OCI-M1 (cell line): ENCODE results near the gene EFCAB11.

Source experiments
- DNase-seq: peaks from one replicate; lab custom pipeline; 2025; lab: John Stamatoyannopoulos, UW

The EFCAB11 gene

DNA sequence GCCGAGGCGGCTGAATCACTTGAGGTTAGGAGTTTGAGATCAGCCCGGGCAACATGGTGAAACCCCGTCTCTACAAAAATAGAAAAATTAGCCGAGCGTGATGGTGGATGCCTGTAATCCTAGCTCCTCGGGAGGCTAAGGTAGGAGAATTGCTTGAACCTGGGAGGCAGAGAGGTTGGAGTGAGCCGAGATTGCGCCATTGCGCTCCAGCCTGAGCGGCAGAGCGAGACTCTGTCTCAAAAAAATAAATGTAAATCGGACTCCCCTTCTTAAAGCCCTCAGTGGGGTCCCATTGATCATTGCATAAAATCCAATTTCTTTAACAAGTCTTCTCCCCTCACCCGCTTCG, 2.1 kb upstream of the EFCAB11 start:
- no peak for DNase-seq

DNA sequence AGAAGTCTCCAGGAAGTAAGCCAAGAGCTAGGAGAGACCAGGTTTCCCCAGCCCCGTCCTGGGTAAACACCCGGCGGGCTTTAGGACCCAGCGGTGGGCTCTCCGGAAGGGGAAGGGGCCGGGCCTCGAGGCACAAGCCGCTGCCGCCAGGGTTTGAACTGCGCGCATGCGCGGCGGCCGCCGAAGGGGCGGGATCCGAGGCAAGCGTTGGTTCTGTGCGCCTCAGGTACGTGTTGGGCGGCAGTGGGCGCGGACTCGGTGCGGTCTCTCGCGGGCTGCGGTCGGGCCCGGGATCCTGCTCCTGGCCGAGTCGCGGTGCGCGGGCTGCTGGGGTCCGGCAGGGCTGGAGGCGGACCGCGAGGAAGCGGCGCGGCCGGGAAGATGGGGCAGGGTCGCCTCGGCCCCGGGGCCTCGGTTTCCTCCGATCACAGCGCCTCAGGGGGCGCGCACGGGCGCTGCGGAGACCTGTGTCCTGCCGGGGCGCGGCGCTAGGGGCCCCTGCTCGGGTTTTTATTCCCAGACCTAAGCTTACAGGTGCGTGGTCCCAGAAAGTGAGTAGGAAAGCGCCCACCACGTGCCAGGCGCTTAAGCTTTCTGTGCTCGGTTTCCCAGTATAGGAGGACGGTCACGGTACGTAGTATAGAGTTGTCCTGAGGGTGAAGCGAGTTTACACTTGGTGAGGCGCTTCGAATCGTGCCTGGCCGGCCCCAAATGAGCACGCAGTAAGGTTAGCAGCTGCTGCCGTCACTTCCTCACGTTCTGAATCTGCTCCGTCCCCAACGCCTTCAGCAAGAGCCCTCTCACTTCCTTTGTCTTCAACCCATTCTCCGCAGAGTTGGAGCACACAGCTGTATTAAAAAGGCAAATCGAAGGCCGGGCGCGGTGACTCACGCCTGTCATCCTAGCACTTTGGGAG, 1.5 kb upstream of the EFCAB11 start, which contains the start of gene TDP1:
Gene TDP1 (plus strand): TSS at position 183 of the 916 bp plus-strand sequence. CDS start 7,188 bp downstream, outside the sequence.
- peak; percentile 94 for DNase-seq

DNA sequence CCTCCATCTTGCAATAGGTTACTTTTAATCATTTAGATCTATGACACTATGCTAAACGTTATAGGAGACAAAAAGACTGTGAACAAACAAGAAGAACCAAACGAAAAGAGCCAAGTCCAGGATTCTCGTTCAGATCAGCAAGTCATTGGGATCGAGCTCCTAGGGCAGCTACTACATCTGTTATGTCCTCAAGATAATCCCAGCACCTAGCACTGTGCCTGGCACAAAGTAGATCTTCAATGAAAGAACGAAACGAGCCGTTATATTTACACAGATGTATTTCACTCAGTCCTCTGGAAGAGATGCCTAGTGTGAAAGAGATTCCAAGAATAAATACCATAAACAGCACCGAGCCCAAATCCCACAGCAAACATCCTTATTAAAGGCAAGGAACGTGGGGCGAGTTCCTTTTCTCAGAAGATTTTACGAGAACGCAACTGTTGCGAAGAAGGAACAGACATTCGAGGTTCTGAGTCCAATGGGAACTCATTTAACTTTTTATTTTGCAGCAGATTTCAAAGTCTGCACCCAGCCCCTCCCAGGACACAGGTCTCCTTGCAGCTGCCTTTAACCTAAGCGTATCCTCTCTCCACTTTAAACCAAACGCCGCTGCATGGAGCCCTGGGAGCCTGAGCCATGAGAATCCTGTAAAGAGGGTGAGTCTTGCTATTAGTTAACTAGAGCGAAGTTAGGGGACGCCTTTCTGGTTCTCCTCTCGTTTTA, 653 bp upstream of the EFCAB11 start:
- no peak for DNase-seq

DNA sequence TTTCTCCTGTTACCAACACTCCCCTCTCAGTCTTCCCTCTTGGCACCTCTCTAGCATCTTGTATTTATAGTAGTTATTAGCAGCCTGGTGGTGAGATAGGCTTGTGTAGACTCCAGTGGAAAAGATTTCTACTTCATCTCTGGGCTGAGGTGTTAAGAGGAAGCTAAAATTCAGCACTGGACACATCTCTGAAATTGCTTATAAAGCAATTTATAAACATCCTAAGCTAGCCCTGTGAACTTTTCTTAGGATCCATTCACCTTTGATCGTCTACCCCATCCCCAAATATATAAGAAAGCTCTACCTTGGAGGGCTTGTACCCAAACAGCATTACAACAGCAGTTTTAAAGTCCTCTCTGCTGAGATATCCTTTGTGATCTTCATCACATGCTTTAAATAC, 928 bp downstream of the EFCAB11 start:
- peak; percentile 1 for DNase-seq

DNA sequence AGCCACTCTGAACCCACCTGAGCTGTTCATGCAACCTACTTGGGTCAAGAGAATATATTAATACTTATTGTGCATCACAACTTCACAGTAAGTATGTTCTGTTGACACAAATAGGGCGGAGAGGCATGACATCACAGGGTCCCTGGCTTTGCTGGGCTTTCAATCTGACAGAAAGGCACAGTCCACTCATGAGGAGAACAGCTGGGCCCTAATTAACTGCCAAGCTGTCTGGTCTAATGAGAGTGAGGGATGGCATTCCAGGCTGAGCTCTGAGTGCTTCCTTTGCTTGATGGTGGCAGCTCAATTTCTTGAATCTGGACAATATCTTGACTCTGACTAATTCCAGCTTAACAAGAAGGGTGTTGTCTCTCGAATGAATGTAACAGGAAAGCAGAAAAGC, 2.0 kb downstream of the EFCAB11 start:
- DNase-seq, result no peak

DNA sequence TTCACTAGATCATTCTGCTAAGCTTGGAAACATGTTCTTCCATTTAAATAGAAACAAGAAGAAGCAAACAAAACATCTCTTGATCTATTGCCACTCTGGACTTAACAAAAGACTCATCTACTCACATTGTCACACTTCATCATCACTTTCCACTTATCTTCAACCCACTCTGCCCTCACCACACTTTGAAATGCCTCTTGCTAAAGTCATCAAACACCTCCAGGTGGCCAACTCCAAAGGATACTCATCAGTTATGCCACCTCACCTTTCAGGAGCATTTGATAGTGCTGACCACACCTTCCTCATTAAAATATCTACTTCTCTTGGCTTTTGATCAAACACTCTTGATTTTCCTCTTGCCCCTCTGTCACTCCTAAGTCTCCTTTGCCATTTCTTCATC, 7.2 kb downstream of the EFCAB11 start:
- DNase-seq, result no peak

DNA sequence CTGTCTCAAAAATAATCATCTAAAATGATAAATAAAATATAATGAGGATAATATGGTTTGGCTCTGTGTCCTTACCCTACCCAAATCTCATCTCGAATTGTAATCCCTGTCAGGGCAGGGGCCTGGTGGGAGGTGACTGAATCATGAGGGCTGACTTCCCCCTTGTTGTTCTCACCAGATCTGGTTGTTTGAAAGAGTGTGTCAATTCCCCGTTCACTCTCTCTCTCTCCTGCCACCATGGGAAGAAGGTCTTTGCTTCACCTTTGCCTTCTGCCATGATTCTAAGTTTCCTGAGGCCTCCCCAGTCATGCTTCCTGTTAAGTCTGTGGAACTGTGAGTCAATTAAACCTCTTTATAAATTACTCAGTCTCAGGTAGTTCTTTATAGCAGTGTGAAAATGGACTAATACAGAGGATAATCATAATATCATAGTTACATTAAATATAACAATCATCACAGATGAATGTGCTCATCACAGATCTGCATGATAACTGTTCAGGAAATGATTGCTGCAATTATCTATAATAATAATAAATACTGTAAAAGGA, 12.6 kb downstream of the EFCAB11 start:
- DNase-seq, result no peak

DNA sequence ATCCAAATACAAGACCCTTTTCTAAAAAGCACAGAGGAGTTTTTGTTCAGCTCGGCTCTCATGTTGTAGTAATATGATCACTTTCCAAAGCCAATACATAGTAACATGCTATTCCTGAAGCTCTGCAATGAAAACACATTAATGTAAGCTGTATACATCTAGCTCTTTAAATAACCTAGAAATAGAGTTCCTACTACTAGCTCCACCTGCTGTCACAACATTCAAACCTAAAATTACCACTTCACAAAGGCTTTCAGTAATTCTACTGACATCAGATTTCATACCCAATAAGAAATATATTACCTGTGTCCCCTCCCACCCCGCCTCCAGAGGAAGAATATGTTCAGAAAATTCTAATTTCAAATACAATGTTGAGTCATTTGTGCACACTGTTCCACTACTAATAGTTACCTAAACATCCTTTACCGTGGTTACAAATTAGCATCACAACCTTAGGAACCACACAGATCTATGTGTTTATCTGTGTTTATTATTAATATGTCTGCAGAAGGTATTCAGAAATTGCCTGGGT, 17.8 kb downstream of the EFCAB11 start:
- no peak for DNase-seq

DNA sequence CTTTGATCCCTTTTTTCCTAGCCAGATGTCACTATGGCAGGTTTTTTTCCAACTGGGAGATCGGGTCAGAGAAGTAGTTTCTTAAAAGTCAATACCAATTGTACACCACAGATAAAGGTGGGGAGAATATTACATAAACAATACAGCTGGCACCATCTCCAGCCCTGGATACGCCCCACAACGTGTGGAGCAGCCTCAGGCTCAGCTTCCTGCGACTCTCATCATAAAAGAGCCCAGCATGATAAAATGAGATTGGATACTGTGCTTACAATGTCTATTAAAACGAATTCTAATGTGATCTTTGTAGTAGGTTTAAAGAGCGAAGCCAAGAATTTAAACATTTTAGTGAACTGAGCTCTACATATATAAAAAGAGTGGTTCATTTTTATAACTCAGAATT, 21.5 kb downstream of the EFCAB11 start:
- DNase-seq, result no peak

DNA sequence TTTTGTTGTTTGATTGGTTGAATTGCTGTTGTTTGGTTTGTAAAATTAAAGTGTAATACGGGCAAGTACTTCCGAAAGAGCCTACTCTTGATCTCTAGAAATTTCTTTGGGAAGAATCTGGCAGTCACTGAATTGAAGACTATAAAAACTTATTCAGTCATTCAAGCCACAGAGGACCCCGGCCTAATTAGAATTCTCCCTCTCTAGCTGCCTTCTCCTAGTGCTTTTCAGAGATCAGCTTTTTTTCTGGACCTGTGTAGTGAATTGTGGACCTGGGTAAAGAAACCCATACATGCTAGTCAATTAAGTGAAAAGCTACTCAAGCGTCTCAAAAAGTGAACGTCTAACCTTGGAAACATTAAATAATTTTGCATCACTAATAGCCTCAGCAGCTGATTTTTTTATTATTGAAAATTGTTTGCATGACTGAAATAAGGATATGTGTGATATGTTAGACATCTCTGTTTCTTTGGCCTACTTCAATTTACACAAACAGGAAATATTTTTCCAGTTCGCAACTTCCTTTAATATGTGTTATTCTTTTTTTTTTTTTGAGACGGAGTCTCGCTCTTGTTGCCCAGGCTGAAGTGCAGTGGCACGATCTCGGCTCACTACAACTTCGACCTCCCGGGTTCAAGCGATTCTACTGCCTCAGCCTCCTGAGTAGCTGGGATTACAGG, 27.2 kb downstream of the EFCAB11 start:
- DNase-seq, result no peak

DNA sequence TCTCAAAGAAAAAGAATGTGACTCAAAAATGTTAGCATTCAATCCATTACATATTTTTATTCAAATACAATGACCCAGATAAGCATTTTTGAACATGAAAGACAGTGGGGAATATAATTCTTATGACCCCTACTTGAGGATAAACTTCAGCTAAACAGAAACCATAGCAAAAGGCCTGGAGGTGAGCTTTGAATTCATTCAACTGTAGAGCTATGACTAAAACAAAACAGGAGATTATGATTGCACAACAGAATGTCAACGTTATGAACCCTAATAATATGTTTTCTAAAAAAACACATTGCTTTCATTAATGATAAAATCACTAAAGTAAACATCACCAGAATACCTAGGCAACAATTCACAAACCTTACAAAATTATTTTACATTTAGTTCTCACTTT, 27.8 kb downstream of the EFCAB11 start:
- DNase-seq, result no peak

DNA sequence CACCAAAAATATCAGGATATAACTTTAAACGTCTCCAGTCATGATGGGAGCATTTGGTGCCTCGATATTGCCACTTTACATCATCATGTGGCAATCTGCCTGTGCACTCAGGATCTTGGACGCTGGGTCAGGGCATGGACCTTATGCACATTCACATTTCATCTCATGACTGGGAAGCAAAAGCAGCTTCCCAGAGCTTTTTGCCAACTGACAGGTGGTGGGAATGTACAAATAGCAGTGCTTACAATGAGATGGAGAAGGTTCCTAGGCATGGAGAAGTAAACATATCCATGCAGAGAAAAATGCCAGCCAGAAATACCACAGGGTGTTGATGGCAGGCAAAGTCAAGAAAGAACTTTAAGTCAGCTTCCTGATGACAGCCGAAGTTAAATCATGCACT, 30.3 kb downstream of the EFCAB11 start:
- DNase-seq, result no peak

DNA sequence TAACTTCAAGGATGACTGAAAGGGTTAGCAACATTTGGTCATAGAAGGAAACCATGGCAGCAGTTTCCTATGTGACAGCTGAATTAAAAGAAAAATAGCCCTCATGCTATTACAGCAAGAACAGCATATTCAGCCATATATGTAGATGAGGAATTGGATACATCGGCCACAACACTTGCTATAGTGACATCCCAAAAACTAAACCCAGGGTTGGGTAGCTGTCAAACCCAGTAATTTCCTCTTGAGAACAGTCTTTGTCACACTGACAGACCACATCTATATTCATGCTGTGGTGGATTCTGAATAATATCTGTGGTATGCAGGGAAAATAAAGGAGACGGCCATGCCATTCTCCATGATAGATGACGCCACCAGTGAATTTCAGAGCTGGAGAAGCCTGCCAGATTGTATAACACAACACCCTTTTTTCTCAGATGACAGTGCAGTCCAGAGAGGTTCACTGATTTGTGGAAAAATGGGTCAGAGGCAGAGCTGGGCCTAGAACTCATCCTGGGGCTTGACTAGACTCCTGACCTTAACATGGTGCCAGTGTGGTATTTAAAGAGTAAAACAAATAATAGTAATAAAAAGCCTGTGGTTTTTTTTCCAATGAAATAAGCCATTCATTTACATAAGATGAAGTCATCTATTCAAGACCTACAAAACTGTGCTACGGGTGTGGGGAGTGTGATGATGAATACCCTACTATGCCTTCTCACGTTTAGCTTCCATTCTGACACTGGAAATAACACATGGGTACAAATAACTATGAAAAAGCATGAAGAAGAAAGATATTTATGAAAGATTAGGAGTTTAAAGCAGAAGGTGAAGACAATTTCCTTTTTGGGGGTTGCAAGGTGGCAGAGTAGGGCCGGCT, 32.3 kb downstream of the EFCAB11 start:
- DNase-seq, result no peak

DNA sequence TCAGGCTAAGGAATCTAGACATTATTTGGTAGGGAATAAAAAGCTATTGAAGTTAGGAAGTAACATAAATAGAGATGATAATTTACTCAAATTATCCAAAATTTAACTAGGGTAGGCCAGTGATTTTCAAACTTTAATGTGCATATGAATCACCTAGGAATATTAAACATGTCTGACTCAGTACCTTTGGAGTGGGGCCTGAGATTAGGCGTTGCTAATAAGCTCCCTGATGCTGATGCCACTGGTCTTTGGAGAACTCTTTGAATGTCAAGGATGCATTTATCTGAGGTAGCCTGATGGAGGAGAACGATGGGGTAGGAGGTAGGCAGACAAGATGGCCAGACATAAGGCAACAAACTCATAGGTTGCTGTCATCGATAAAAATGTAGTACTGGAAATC, 33.2 kb downstream of the EFCAB11 start:
- no peak for DNase-seq

DNA sequence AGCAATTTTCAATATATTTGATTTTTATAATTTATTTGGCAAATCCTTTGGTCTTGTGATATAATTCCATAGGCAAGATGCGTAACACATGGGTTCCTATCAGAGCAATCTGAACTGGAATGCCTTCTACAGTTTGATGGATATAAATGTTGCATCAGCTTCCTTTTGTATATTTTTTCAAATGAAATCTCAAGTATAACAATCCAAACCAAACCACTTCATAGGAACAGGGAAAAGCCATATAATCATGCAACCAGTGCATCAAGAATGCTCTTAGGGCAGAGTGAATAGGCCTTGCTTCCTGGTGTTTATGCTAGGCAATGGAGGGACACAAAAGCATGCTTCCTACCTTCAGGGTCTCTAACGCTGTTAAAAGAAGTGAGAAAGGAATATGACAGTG, 34.5 kb downstream of the EFCAB11 start:
- no peak for DNase-seq

DNA sequence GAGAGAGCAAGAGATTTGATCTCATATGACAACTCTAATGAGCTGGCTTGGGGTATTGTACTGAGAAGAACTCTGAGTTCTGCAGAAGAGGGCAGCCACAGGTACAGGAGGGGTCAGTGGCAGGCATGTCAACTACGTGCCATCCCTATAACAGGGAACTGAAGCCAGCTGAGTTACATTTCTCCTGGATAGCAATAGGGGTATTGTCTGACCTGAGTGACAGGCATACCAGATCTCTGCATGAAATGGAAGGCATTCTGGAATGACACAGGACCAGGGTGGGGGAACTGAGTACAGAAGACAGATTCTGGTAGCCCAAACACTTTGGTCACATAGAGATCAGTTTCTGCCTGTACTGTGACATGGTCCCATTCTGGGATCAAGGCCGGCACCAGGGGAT, 35.8 kb downstream of the EFCAB11 start:
- DNase-seq, result no peak

DNA sequence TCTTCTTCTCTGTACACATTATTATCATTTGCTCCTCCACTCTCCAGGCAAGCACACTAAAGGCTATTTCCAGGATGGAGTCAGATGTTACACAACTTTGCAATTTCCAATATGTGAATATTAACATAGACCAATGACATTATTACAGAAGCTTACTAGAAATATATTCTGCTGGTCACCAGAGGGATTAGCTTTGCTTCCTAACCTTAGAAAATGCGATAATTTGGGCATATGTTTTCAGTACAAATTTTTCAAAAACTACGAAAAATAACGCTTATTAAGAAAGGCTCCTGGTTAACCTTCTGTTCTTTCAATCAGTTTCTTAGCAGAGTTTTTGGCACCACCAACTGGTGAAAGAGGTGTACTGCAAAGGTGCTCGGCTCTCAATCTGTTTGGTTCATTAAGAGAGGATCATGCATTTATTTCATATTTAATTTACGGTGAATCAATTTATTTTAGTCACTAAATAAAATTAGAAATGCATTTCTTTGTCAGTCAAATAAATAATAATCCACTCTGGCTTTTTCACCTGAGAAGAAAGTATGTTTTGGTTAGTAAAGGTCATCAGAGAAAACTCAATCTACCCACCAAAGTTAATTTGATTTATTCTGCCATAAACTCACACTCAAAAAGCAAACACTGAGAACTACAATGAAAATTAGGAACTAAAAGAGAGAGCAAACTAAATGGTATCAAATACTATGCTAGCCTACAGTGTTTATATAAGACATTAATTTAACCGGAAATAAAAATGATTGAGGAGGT, 39.2 kb downstream of the EFCAB11 start:
- DNase-seq, result peak; percentile 69

DNA sequence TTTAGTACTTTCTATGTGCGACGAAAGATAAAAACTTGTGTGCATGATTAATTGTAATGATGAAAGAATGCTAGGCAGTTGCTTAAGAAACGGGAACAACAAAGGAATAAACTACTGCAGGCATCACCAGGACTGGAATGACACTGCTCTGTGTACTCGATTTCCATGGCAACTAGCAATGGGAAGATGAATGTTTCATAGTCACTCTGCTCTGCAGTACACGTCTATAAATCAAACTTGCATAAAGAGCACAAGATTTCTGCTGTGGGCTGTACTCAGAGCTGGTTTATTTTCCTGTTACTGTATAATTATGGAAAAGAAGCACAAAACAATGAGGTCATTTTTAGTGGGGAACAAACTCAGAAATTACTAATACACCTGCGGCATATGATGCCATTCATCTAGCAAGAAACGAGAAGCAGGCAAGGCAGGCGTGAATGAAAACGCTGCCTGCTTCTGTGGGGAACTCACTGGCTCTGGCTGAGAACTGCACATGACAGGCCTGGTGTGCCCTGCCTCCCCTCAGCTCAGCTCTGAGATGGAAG, 41.8 kb downstream of the EFCAB11 start:
- peak; percentile 13 for DNase-seq

DNA sequence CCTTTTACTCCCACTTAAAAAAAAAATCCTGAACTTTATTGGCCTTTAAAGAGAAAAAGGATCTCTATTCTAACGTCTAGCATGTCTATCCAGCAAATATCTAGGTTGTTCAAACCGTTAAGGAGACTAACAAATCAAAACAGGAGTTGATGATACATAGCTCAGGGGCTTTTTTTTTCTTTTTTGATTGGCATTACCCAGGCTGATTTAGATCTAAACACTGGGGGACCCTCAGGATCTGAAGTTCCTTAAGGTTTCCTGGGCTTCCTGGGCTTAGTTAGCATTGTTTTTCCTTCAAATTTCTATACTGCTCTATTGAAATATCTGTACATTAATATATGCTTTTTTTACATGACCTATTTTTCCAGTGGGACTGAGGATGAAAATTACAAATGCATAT, 42.3 kb downstream of the EFCAB11 start:
- no peak for DNase-seq
